GM19043 (cell line): Measurements from ENCODE around the gene SP9.

Source experiments
- ATAC-seq: cut with Tn5 transposase; IDR thresholded peaks from one replicate; pipeline ENCODE4 v1.9.1; 2021; ENCODE audit warnings: low read depth; ENCODE audit not compliant: unreplicated experiment

The SP9 gene

DNA sequence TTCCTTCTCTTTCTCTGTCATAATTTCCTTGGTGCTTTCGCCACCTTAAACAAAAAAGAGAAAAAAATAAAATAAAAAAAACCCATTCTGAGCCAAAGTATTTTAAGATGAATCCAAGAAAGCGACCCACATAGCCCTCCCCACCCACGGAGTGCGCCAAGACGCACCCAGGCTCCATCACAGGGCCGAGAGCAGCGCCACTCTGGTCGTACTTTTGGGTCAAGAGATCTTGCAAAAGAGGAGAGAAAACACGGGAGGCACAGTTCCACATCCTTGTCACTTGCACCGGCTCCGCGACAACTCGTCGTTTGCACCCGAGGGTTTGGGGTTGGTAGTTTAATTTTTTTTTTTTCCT, 1.8 kb upstream of the SP9 start:
- ATAC-seq, result no peak

GRCh38 chr2:174333372-174334277, 1.1 kb upstream of the SP9 start:
- no peak for ATAC-seq

DNA sequence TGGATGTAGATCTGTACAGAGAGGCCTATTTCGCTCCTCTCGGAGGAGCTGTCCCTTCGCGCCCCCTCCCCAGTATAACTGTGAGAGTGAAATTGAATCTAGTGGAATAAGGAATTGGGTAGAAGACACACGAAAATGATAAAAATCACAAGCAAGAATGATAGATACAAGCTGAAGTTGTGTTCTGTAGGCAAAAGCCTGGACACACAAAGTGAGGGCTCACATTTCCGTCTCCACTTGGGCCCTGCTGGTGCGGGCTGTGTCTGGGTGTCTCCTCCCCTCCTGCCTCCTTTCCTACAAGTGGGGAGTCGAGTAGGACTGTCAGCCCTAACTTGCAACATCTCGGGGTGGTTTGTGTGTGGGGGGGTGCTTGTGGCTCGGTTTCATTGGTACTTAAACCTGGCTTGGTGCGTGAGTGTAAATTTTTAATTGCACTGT, 457 bp upstream of the SP9 start:
- ATAC-seq, result no peak

- no peak for ATAC-seq
Measured at GRCh38 chr2:174335254-174335987, 667 bp downstream of the SP9 start.

DNA sequence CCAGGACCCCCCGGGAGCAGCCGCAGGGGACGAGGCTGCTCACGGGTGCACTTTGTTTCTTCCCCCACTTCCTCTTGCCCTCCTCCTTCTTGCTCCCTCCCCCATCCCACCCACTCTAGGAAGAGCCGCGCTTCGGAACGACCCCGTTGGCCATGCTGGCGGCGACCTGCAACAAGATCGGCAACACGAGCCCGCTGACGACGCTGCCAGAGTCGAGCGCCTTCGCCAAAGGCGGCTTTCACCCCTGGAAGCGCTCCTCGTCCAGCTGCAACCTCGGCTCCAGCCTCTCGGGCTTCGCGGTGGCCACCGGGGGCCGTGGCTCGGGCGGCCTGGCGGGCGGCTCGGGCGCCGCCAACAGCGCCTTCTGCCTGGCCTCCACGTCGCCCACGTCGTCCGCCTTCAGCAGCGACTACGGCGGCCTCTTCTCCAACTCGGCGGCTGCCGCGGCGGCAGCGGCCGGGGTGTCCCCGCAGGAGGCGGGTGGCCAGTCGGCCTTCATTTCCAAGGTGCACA, 1.3 kb downstream of the SP9 start:
- ATAC-seq, result no peak

DNA sequence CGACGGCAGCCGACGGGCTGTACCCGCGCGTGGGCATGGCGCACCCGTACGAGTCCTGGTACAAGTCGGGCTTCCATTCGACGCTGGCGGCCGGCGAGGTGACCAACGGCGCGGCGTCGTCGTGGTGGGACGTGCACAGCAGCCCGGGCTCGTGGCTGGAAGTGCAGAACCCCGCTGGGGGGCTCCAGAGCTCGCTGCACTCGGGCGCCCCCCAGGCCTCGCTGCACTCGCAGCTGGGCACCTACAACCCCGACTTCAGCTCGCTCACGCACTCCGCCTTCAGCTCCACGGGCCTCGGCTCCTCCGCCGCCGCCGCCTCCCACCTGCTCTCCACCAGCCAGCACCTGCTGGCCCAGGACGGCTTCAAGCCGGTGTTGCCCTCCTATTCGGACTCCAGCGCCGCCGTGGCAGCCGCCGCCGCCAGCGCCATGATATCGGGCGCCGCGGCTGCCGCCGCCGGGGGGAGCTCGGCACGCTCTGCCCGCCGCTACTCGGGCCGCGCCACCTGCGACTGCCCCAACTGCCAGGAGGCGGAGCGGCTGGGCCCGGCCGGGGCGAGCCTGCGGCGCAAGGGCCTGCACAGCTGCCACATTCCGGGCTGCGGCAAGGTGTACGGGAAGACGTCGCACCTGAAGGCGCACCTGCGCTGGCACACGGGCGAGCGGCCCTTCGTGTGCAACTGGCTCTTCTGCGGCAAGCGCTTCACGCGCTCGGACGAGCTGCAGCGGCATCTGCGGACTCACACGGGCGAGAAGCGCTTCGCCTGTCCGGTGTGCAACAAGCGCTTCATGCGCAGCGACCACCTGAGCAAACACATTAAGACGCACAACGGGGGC, 2.0 kb downstream of the SP9 start:
- no peak for ATAC-seq

GRCh38 chr2:174337337-174338146, 2.8 kb downstream of the SP9 start:
- no peak for ATAC-seq

DNA sequence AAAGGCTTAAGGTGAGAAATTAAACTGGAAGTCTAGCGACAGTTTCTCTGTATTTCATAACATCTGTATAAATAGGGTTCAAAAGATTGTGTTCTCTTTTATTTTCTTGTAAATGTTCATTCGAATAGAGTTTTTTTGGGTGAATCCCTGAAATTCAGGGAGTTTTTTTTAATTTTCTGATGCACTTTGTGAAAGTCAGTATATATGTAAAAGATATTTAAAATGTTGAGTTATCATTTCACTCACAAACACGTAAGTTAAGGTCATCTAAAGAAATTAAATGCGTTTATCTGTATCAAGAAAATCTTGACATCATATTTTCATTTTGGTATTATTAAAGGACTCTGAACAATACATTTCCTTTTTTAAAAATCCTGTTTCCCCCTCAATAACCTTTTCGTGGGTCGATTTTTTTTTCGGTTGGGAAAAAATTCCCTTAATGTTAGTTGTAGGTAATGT, 3.4 kb downstream of the SP9 start:
- ATAC-seq, result no peak

DNA sequence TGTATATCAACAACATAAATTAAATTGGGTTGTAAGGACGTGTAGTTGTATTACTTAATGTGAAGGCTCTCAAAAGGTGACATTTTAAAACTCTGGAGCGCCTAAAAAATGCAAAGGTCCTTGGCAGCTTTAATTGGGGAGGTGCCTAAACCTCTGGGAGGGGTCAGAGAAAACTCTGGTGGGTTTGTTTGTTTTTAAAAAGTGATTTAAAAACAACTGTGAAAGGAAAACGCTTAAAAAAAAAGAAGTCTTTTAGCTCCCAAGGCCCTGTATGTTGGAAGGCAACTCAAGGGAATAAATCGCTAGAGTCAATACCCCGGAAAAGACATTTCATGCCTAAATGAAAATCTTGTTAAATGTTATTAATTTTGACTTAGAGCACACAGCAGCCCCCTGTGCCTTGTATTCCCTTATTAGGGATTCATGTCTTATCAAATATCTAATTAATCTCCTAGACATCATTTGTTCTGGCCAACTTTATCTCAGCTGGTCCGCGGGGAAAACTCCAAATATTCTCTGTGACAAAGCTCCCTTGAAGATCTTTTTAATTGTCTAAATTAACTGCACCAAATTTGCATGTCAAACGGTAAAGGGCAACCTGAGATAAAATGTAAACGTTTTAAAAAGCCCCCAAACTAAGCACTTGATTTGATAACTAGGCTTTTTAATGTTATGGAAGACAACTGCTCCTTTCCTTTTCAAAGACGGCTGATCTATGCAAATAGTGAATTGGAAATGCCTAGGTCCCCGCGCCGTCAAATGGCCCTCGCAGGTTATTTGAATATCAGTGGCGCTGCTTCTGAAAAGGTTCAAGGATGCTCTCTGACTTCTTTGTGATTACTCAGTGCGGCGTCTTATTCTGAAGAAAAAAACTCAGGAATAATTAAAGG, 4.2 kb downstream of the SP9 start:
- ATAC-seq, result no peak

GRCh38 chr2:174339561-174340399, 5.0 kb downstream of the SP9 start:
- no peak for ATAC-seq

GRCh38 chr2:174340400-174341292, 5.9 kb downstream of the SP9 start:
- no peak for ATAC-seq

GRCh38 chr2:174341293-174341994, 6.7 kb downstream of the SP9 start:
- peak; percentile 51 for ATAC-seq

DNA sequence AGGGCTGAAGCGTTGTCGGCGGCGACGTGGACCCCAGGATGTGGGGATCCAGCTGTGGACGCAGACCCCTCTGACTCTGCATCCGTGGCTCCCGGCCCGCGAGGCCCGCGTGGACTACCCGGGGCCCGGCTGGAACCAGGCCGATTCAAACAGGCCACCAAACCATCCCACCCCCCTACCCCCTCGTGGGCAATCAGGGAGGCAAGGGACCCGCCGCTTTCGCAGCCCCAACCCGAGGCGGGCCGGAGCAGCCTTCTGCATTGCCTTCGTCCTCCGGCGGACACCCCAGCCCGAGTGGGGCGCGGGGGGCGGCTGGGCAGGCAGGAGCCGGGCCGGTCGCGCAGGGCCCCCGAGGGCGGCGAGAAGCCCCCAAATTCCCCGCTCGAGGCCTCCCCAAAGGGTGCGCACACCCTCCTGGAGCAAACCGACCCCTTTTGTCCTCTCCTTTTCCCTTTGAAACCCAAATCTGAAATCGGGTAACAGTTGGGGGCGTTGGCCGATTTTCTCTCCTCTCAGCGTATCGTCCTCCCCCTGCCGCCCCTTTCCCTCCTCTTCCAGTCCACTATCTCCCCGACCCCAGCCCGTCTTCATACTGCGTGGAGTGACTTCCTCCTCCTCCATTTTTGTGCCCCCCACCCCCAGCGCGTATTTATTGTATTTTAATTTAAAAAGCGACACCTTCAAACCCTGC, 7.4 kb downstream of the SP9 start:
- ATAC-seq, result no peak

- ATAC-seq, result no peak
Measured at GRCh38 chr2:174342686-174343342, 8.1 kb downstream of the SP9 start.

DNA sequence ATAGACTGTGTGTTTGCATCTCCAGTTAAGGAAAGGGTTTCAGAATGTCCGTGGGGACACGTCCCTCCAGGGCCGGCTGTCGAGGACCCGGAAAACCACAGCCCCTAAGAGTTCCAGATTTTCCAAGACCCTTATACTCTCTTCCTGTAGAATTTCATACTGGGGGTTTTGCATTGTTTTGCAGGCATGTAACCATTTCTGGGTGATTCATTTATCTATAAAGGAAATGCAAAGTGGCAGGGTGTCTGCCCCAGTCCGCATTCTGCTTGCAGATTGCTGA, 8.5 kb downstream of the SP9 start:
- no peak for ATAC-seq
